Ecto neural progenitor cell (in vitro differentiated cells): ENCODE data around the gene RUBCN.
A peak's percentile ranks its signal among the peaks of the same experiment; 100 is the strongest.
"Not testable (repeated sequence)": the region's sequence is repeated elsewhere in the genome, so short reads cannot be mapped to it uniquely, and the experiment has no call there.

Source experiments
- DNase-seq: peaks from one replicate; pipeline ENCODE4 v3.0.0-alpha.2; 2018; ENCODE audit warnings: low spot score

The RUBCN gene

GRCh38 chr3:197685546-197685945 lies 51.2 kb downstream of the RUBCN start:
- no peak for DNase-seq

- no peak for DNase-seq
Observed at GRCh38 chr3:197683191-197683590, 53.5 kb downstream of the RUBCN start.

GRCh38 chr3:197682713-197683112 lies 54.0 kb downstream of the RUBCN start:
- DNase-seq = no peak

- DNase-seq = no peak
Observed at GRCh38 chr3:197680955-197681521, 55.7 kb downstream of the RUBCN start.

GRCh38 chr3:197675951-197676350 lies 60.8 kb downstream of the RUBCN start:
- DNase-seq = no peak

- no peak for DNase-seq
Observed at GRCh38 chr3:197675563-197675860, 61.2 kb downstream of the RUBCN start.

- DNase-seq = no peak
Observed at GRCh38 chr3:197674741-197675562, 61.8 kb downstream of the RUBCN start.

GRCh38 chr3:197673170-197673569 lies 63.5 kb downstream of the RUBCN start:
- DNase-seq = no peak

- no peak for DNase-seq
Observed at GRCh38 chr3:197670361-197670760, 66.3 kb downstream of the RUBCN start.

GRCh38 chr3:197667968-197668367 lies 68.7 kb downstream of the RUBCN start:
- no peak for DNase-seq

- not testable (repeated sequence) for DNase-seq
Observed at GRCh38 chr3:197667293-197667692, 69.4 kb downstream of the RUBCN start.

GRCh38 chr3:197666221-197666842 lies 70.4 kb downstream of the RUBCN start:
- peak; percentile 43 for DNase-seq

GRCh38 chr3:197665549-197665948 lies 71.2 kb downstream of the RUBCN start:
- DNase-seq = not testable (repeated sequence)

- not testable (repeated sequence) for DNase-seq
Observed at GRCh38 chr3:197665142-197665491, 71.6 kb downstream of the RUBCN start.

- not testable (repeated sequence) for DNase-seq
Observed at GRCh38 chr3:197664414-197665141, 72.1 kb downstream of the RUBCN start.

- DNase-seq = not testable (repeated sequence)
Observed at GRCh38 chr3:197663367-197664140, 73.2 kb downstream of the RUBCN start.

- DNase-seq = not testable (repeated sequence)
Observed at GRCh38 chr3:197662352-197662751, 74.4 kb downstream of the RUBCN start.

- DNase-seq = peak; percentile 43
Observed at GRCh38 chr3:197661874-197662273, 74.8 kb downstream of the RUBCN start.

- DNase-seq = not testable (repeated sequence)
Observed at GRCh38 chr3:197661234-197661834, 75.4 kb downstream of the RUBCN start.

GRCh38 chr3:197659701-197660100 lies 77.0 kb downstream of the RUBCN start:
- DNase-seq = peak; percentile 41

- DNase-seq = not testable (repeated sequence)
Observed at GRCh38 chr3:197659144-197659543, 77.6 kb downstream of the RUBCN start.
